Measurements from ENCODE around the gene SLC27A4. TPM values are rescaled to one million over a fixed set of nuclear protein-coding genes. Genes with fewer than 3 reads are reported as not detected.
A peak's percentile ranks its signal among the peaks of the same experiment; 100 is the strongest.

Gene SLC27A4
- total RNA-seq, 4 donors from 2014 or later, result 15.8 to 35.6 (median 25.5) TPM

GRCh38 chr9:128372188-128372641 lies 31.9 kb downstream of the SLC27A4 start:
- DNase-seq (ENCODE audit: extremely low spot score), result no peak
- Histone ChIP-seq H3K27me3 (no peaks in the 10 kb centered on the region), H3K4me1 (peaks cover 21 to 40% (median 29%) of the 10 kb centered on the region in 4 donors), H3K27ac (replicated peaks in 1 of 4) (peak overlapping the region; percentile 85 to 94 (median 88)), H3K4me3 (peak overlapping the region; percentile 60 to 84 (median 68)), H3K9me3 (no peaks in the 10 kb centered on the region), H3K36me3 (peaks cover 0 to 35% (median 18%) of the 10 kb centered on the region in 4 donors)
- TF ChIP-seq EP300 (IDR thresholded peaks at IDR 0.05), result no peak
- no peak for TF ChIP-seq POLR2A (IDR thresholded peaks at IDR 0.05; ENCODE audit: low read depth)
- TF ChIP-seq POLR2AphosphoS5 (IDR thresholded peaks at IDR 0.05), result no peak
- TF ChIP-seq, protein P1, sequence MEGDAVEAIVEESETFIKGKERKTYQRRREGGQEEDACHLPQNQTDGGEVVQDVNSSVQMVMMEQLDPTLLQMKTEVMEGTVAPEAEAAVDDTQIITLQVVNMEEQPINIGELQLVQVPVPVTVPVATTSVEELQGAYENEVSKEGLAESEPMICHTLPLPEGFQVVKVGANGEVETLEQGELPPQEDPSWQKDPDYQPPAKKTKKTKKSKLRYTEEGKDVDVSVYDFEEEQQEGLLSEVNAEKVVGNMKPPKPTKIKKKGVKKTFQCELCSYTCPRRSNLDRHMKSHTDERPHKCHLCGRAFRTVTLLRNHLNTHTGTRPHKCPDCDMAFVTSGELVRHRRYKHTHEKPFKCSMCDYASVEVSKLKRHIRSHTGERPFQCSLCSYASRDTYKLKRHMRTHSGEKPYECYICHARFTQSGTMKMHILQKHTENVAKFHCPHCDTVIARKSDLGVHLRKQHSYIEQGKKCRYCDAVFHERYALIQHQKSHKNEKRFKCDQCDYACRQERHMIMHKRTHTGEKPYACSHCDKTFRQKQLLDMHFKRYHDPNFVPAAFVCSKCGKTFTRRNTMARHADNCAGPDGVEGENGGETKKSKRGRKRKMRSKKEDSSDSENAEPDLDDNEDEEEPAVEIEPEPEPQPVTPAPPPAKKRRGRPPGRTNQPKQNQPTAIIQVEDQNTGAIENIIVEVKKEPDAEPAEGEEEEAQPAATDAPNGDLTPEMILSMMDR (IDR thresholded peaks at IDR 0.05), result no peak
- intact Hi-C loops (cut with DNase I), result no loop called here
- WGBS, result 36% methylated on average over 4 of the region's 4 CpGs

GRCh38 chr9:128372784-128373183 lies 32.5 kb downstream of the SLC27A4 start:
- H3K9me3 ChIP-seq, result no peaks in the 10 kb centered on the region
- WGBS, result 87% methylated on average over 1 of the region's 1 CpG
- peaks cover under 1 to 41% (median 20%) of the 10 kb centered on the region in 4 donors for H3K36me3 ChIP-seq
- no peak overlapping the region for H3K4me3 ChIP-seq
- intact Hi-C loops (cut with DNase I), result no loop called here
- H3K27ac ChIP-seq (replicated peaks in 1 of 4), result peak overlapping the region in 1 of 4 donors; percentile 85
- TF ChIP-seq POLR2A (IDR thresholded peaks at IDR 0.05; ENCODE audit: low read depth) (no peak), POLR2AphosphoS5 (IDR thresholded peaks at IDR 0.05) (no peak), EP300 (IDR thresholded peaks at IDR 0.05) (no peak)
- TF ChIP-seq, protein P1 (IDR thresholded peaks at IDR 0.05), result no peak
- H3K4me1 ChIP-seq, result peaks cover 21 to 40% (median 29%) of the 10 kb centered on the region in 4 donors
- no peak for DNase-seq (ENCODE audit: extremely low spot score)
- no peaks in the 10 kb centered on the region for H3K27me3 ChIP-seq

- Histone ChIP-seq H3K27ac (replicated peaks in 1 of 4) (no peak overlapping the region), H3K36me3 (peaks cover 8 to 55% (median 35%) of the 10 kb centered on the region in 4 donors), H3K9me3 (no peaks in the 10 kb centered on the region), H3K4me1 (peaks cover 21 to 40% (median 29%) of the 10 kb centered on the region in 4 donors), H3K4me3 (no peak overlapping the region), H3K27me3 (no peaks in the 10 kb centered on the region)
- TF ChIP-seq, protein P1 (IDR thresholded peaks at IDR 0.05), result no peak
- TF ChIP-seq POLR2A (IDR thresholded peaks at IDR 0.05; ENCODE audit: low read depth) (no peak), POLR2AphosphoS5 (IDR thresholded peaks at IDR 0.05) (no peak)
- WGBS, result 86% methylated on average over 9 of the region's 9 CpGs
- DNase-seq (ENCODE audit: extremely low spot score), result no peak
- intact Hi-C loops (cut with DNase I), result no loop called here
Observed at GRCh38 chr9:128374221-128374675, 33.9 kb downstream of the SLC27A4 start.

DNA sequence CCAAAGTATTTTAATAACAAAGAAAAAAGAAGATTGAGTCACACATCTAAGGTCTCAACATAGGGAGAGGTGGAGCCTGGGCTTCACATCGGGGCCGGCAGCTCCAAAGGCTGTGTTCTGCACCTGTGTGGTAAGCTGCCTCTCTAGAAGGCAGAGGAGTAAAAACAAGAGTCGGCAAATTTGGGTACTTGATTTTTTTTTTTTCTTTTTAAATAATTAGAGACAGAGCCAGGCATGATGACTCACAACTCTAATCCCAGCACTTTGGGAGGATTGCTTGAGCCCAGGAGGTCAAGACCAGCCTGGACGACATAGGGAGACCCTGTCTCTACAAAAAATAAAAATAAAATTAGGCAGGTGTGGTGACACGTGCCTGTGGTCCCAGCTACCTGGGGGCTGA lies 35.5 kb downstream of the SLC27A4 start:
- Histone ChIP-seq H3K36me3 (peaks cover 13 to 71% (median 51%) of the 10 kb centered on the region in 4 donors), H3K4me1 (peaks cover 13 to 30% (median 21%) of the 10 kb centered on the region in 4 donors), H3K4me3 (no peak overlapping the region), H3K27ac (replicated peaks in 1 of 4) (no peak overlapping the region), H3K27me3 (no peaks in the 10 kb centered on the region), H3K9me3 (no peaks in the 10 kb centered on the region)
- WGBS, result 84% methylated on average over 5 of the region's 5 CpGs
- TF ChIP-seq POLR2AphosphoS5 (IDR thresholded peaks at IDR 0.05), result no peak
- TF ChIP-seq EP300 (IDR thresholded peaks at IDR 0.05), result no peak
- TF ChIP-seq, protein P1 (IDR thresholded peaks at IDR 0.05), result no peak
- no peak for TF ChIP-seq POLR2A (IDR thresholded peaks at IDR 0.05; ENCODE audit: low read depth)
- intact Hi-C loops (cut with DNase I), result no loop called here
- no peak for DNase-seq (ENCODE audit: extremely low spot score)

DNA sequence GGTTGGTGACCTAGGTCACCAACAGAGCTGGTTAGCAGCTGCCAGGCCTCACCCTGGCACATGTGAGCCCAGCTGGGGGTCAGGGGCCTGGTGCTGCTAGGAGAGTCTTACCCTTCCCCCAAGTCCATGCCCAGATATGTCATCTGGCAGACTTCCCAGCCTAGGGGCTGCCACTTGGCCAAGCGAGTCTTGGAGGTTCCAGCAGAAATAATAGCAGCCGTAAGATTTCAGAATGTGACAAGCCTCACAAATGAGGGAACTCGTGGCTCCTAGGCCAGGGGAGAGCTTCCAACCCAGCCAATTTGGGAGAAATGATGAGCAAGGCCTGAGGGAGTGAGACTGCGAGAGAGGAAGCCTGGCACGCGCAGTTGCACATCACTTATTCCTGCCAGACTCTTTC lies 41.9 kb downstream of the SLC27A4 start:
- intact Hi-C loops (cut with DNase I), result no loop called here

More for the DNA sequence above, 41.9 kb downstream of the SLC27A4 start:
- no peak for DNase-seq (ENCODE audit: extremely low spot score)
- TF ChIP-seq, protein P1 (IDR thresholded peaks at IDR 0.05), result no peak
- TF ChIP-seq POLR2A (IDR thresholded peaks at IDR 0.05; ENCODE audit: low read depth) (no peak), EP300 (IDR thresholded peaks at IDR 0.05) (no peak), POLR2AphosphoS5 (IDR thresholded peaks at IDR 0.05) (no peak)
- Histone ChIP-seq H3K4me3 (no peak overlapping the region), H3K4me1 (peaks cover 4 to 16% (median 9%) of the 10 kb centered on the region in 4 donors), H3K27ac (replicated peaks in 1 of 4) (peak overlapping the region in 1 of 4 donors; percentile 36), H3K27me3 (no peaks in the 10 kb centered on the region), H3K9me3 (no peaks in the 10 kb centered on the region), H3K36me3 (peaks cover 40 to 100% (median 87%) of the 10 kb centered on the region in 4 donors)
- WGBS, result 70% methylated on average over 6 of the region's 6 CpGs

Data from esophagus muscularis mucosa (tissue), 4 donors.